Transverse colon (tissue), 3 donors: ENCODE data around the gene ZBTB38.

Experiments used
- EP300 ChIP-seq: sonication (generic); formaldehyde crosslinking; IDR thresholded peaks from one replicate; pipeline ENCODE4 v1.6.1; 2017; ENCODE audit warnings: antibody characterized with exemption, low read depth
- POLR2A ChIP-seq: fragments of 450-650 bp; IDR thresholded peaks from one replicate; pipeline ENCODE4 v1.6.1; 2016; ENCODE audit warnings: antibody characterized with exemption, mild to moderate bottlenecking, moderate library complexity
- POLR2AphosphoS5 ChIP-seq, 3 donors: sonication (generic); formaldehyde crosslinking; IDR thresholded peaks; one replicate each; pipeline ENCODE4 v1.6.1; 2016; ENCODE audit warnings: antibody characterized with exemption in 3 of 3

DNA sequence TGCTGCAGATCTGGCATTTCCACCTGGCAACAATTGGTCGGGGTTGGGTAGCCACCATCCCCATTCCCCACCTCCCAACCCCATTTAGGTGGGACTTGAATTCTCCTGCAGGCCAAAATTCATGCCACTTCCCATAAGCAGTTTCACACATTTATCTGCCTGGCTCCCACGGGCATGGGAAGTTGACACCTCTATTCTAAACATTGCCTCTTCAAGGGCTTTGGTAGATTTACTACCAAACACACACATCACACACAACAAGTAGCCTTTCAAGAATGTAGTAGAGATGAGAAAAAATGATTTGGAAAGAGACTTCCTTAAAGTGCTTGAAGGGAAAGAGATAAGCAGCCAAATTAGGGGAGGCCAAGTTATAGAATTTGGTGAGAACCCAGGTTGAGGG lies 30.9 kb downstream of the ZBTB38 start:
- TF ChIP-seq POLR2AphosphoS5 (IDR thresholded peaks at IDR 0.05) (no peak), POLR2A (no peak), EP300 (no peak)
